ENCODE results near the gene CNOT3. TPM values are rescaled to one million over a fixed set of nuclear protein-coding genes. Genes with fewer than 3 reads are reported as not detected.

The CNOT3 gene
- total and polyA plus RNA-seq, 2 of the 13 experiments (the other 11 are each of a cell fraction or from before 2014, with no cell fraction given): 4.3 to 5.8 TPM

- TF ChIP-seq, protein P1, sequence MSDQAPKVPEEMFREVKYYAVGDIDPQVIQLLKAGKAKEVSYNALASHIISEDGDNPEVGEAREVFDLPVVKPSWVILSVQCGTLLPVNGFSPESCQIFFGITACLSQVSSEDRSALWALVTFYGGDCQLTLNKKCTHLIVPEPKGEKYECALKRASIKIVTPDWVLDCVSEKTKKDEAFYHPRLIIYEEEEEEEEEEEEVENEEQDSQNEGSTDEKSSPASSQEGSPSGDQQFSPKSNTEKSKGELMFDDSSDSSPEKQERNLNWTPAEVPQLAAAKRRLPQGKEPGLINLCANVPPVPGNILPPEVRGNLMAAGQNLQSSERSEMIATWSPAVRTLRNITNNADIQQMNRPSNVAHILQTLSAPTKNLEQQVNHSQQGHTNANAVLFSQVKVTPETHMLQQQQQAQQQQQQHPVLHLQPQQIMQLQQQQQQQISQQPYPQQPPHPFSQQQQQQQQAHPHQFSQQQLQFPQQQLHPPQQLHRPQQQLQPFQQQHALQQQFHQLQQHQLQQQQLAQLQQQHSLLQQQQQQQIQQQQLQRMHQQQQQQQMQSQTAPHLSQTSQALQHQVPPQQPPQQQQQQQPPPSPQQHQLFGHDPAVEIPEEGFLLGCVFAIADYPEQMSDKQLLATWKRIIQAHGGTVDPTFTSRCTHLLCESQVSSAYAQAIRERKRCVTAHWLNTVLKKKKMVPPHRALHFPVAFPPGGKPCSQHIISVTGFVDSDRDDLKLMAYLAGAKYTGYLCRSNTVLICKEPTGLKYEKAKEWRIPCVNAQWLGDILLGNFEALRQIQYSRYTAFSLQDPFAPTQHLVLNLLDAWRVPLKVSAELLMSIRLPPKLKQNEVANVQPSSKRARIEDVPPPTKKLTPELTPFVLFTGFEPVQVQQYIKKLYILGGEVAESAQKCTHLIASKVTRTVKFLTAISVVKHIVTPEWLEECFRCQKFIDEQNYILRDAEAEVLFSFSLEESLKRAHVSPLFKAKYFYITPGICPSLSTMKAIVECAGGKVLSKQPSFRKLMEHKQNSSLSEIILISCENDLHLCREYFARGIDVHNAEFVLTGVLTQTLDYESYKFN (CRISPR knock-in tag; conservative IDR thresholded peaks at IDR 0.05): no peak; the same call in 1 of the 2 replicates
- TF ChIP-seq SATB2 (CRISPR knock-in tag; IDR thresholded peaks at IDR 0.05): 0 out of 2 replicates have a peak, but pooled peaks have one; percentile 6
- no peak for TF ChIP-seq SP5 (CRISPR knock-in tag; IDR thresholded peaks at IDR 0.05; ENCODE audit: borderline replicate concordance, low read depth)
- no peak for TF ChIP-seq GTF2F1 (IDR thresholded peaks at IDR 0.05; ENCODE audit: low read length)
- TF ChIP-seq ZFP90 (CRISPR knock-in tag; IDR thresholded peaks at IDR 0.05; ENCODE audit: borderline replicate concordance): no peak
- TF ChIP-seq ZNF549 (CRISPR knock-in tag; IDR thresholded peaks at IDR 0.05): no peak
- no peak; the same call in 1 of the 2 replicates for TF ChIP-seq SOX5 (CRISPR knock-in tag; IDR thresholded peaks at IDR 0.05; ENCODE audit: borderline replicate concordance)
- no peak for TF ChIP-seq HOXA9 (CRISPR knock-in tag; IDR thresholded peaks at IDR 0.05; ENCODE audit: borderline replicate concordance)
- TF ChIP-seq ZNF619 (CRISPR knock-in tag; IDR thresholded peaks at IDR 0.05): no peak; the same call in none of the 2 replicates
- no peak for TF ChIP-seq ZNF644 (CRISPR knock-in tag; IDR thresholded peaks at IDR 0.05; ENCODE audit: low read depth)
- TF ChIP-seq SIN3B (IDR thresholded peaks at IDR 0.05; ENCODE audit: low read length): peak; percentile 92
- TF ChIP-seq REL (CRISPR knock-in tag; conservative IDR thresholded peaks at IDR 0.05): peak; percentile 73
- TF ChIP-seq, protein P2, sequence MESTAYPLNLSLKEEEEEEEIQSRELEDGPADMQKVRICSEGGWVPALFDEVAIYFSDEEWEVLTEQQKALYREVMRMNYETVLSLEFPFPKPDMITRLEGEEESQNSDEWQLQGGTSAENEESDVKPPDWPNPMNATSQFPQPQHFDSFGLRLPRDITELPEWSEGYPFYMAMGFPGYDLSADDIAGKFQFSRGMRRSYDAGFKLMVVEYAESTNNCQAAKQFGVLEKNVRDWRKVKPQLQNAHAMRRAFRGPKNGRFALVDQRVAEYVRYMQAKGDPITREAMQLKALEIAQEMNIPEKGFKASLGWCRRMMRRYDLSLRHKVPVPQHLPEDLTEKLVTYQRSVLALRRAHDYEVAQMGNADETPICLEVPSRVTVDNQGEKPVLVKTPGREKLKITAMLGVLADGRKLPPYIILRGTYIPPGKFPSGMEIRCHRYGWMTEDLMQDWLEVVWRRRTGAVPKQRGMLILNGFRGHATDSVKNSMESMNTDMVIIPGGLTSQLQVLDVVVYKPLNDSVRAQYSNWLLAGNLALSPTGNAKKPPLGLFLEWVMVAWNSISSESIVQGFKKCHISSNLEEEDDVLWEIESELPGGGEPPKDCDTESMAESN (CRISPR knock-in tag; conservative IDR thresholded peaks at IDR 0.05): peak; percentile 88
- TF ChIP-seq, protein P3, sequence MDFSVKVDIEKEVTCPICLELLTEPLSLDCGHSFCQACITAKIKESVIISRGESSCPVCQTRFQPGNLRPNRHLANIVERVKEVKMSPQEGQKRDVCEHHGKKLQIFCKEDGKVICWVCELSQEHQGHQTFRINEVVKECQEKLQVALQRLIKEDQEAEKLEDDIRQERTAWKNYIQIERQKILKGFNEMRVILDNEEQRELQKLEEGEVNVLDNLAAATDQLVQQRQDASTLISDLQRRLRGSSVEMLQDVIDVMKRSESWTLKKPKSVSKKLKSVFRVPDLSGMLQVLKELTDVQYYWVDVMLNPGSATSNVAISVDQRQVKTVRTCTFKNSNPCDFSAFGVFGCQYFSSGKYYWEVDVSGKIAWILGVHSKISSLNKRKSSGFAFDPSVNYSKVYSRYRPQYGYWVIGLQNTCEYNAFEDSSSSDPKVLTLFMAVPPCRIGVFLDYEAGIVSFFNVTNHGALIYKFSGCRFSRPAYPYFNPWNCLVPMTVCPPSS (IDR thresholded peaks at IDR 0.05): no peak
- peak; percentile 47; the same call in 1 of the 2 replicates for TF ChIP-seq SMAD1 (CRISPR knock-in tag; IDR thresholded peaks at IDR 0.05; ENCODE audit: borderline replicate concordance, low read depth)
- no peak for TF ChIP-seq ZFP36L2 (CRISPR knock-in tag; IDR thresholded peaks at IDR 0.05)
- TF ChIP-seq FOXP4 (CRISPR knock-in tag; IDR thresholded peaks at IDR 0.05): no peak; the same call in 1 of the 2 replicates
- TF ChIP-seq ZNF709 (CRISPR knock-in tag; IDR thresholded peaks at IDR 0.05): peak; percentile 61; the same call in 1 of the 2 replicates
- TF ChIP-seq PBX3 (CRISPR knock-in tag; IDR thresholded peaks at IDR 0.05; ENCODE audit: borderline replicate concordance): no peak
Measured at GRCh38 chr19:54102421-54103169, 35.0 kb upstream of the CNOT3 start, which contains the start of gene NDUFA3 (continued).

Data from HepG2 (cell line).